Sigmoid colon (tissue), 7 donors: ENCODE data around the gene SIDT1. TPM values are rescaled to one million over a fixed set of nuclear protein-coding genes. Genes with fewer than 3 reads are reported as not detected.

Experiments used
- DNase-seq: peaks from one replicate; pipeline ENCODE4 v3.0.0-alpha.2; 2019
- H3K27ac ChIP-seq, 4 donors: fragments of 200-600 bp; sonication (generic); one replicate each; pipeline ENCODE4 v1.5.1; 2016 to 2019; ENCODE audit warnings: mild to moderate bottlenecking in 1 of 4
- H3K27me3 ChIP-seq, 3 donors: fragments of 200-600 bp; sonication (generic); one replicate each; pipeline ENCODE4 v1.5.1; 2019; ENCODE audit warnings: mild to moderate bottlenecking in 1 of 3
- H3K36me3 ChIP-seq, 4 donors: fragments of 200-600 bp; sonication (generic); one replicate each; pipeline ENCODE4 v1.5.1; 2016 to 2019
- H3K4me1 ChIP-seq, 4 donors: fragments of 200-600 bp; sonication (generic); one replicate each; pipeline ENCODE4 v1.5.1; 2017 to 2019
- H3K4me3 ChIP-seq, 4 donors: fragments of 200-600 bp; sonication (generic); one replicate each; pipeline ENCODE4 v1.5.1; 2017 to 2019; ENCODE audit warnings: mild to moderate bottlenecking in 2 of 4, moderate library complexity in 1 of 4
- H3K9me3 ChIP-seq, 4 donors: fragments of 200-600 bp in 3 of 4; sonication (generic) in 3 of 4; one replicate each; pipeline versions ENCODE4 v1.5.1 to v1.6.1; 2013 to 2019
- EP300 ChIP-seq, 4 donors: sonication (generic); formaldehyde crosslinking; IDR thresholded peaks; one replicate each; pipeline ENCODE4 v1.6.1; 2017; ENCODE audit warnings: antibody characterized with exemption in 4 of 4
- POLR2A ChIP-seq, 2 donors: fragments of 450-650 bp; IDR thresholded peaks; one replicate each; pipeline ENCODE4 v1.6.1; 2016; ENCODE audit warnings: antibody characterized with exemption in 2 of 2, mild to moderate bottlenecking in 2 of 2, moderate library complexity in 2 of 2
- POLR2AphosphoS5 ChIP-seq, 4 donors: sonication (generic); formaldehyde crosslinking; IDR thresholded peaks; one replicate each; pipeline ENCODE4 v1.6.1; 2017; ENCODE audit warnings: antibody characterized with exemption in 4 of 4
- whole genome bisulfite sequencing, 2 donors: extraction: QIAGEN DNeasy Blood & Tissue Kit; methylation state at CpG; one replicate each; pipeline ENCODE4 v1.1.7; 2013; 5-methylcytosine and 5-hydroxymethylcytosine counted together
- intact Hi-C: fragments of 100-400 bp; cut with DNase I; formaldehyde crosslinking; loops from one replicate; pipeline ENCODE4 v1.15.1; 2023
- polyA plus RNA-seq, 3 donors: library from polyadenylated mRNA; stranded (reverse); fragments of 200-250 nt; gene quantifications; one replicate each; pipeline ENCODE4 v1.2.3, GENCODE V29; 2013
- total RNA-seq, 4 donors: library from RNA; depleted of rRNA; stranded (reverse); fragments of >200 nt; gene quantifications; one replicate each; pipeline ENCODE4 v1.1.0, GENCODE V29; 2016
- TF ChIP-seq, protein P1 (sequence below), 4 experiments: fragments of 450-650 bp in 3 of 4; fragments of 200-600 bp in 1 of 4; IDR thresholded peaks; one replicate each; pipeline ENCODE4 v1.5.1; 2016 to 2019; ENCODE audit warnings: antibody characterized with exemption in 4 of 4, mild to moderate bottlenecking in 3 of 4, moderate library complexity in 2 of 4
- donor health status: healthy with polysubstance abuse.
- donor health status: Bipolar disorder and iron deficiency.
- donor health status: healthy.

The SIDT1 gene
- total and polyA plus RNA-seq, 7 donors = 0.49 to 16.7 (median 1.4) TPM

DNA sequence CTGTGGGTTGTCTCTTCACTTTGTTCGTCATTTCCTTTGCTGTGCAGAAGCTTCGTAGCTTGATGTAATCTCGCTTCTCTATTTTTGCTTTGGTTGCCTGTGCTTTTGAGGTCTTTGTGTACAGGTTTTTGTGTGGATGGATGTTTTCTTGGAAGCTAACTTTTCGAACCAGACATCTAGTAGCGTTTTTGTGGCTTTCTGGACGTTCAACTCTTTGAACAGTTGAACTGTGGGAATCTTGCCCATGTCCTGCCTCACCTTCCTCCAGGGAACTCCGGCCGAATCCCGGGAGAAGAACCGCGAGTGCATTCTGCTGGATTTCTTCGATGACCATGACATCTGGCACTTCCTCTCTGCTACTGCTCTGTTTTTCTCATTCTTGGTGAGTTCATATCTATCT lies 93.5 kb downstream of the SIDT1 start:
- peak overlapping the region in 1 of 4 donors; percentile 13 for H3K4me3 ChIP-seq
- peaks cover 0 to 41% (median 24%) of the 10 kb centered on the region in 4 donors for H3K4me1 ChIP-seq
- no peak for DNase-seq
- no peaks in the 10 kb centered on the region for H3K9me3 ChIP-seq
- H3K27ac ChIP-seq = no peak overlapping the region
- intact Hi-C loops = loop anchor here (5.0 kb wide), 3 partner anchors 49 to 129 kb away; no protein-coding TSS in a partner anchor
- TF ChIP-seq POLR2AphosphoS5 (IDR thresholded peaks at IDR 0.05) (peak in 2 of 4 donors; percentile 10 to 42), POLR2A (IDR thresholded peaks at IDR 0.05) (no peak), EP300 (IDR thresholded peaks at IDR 0.05) (no peak)
- TF ChIP-seq, protein P1, sequence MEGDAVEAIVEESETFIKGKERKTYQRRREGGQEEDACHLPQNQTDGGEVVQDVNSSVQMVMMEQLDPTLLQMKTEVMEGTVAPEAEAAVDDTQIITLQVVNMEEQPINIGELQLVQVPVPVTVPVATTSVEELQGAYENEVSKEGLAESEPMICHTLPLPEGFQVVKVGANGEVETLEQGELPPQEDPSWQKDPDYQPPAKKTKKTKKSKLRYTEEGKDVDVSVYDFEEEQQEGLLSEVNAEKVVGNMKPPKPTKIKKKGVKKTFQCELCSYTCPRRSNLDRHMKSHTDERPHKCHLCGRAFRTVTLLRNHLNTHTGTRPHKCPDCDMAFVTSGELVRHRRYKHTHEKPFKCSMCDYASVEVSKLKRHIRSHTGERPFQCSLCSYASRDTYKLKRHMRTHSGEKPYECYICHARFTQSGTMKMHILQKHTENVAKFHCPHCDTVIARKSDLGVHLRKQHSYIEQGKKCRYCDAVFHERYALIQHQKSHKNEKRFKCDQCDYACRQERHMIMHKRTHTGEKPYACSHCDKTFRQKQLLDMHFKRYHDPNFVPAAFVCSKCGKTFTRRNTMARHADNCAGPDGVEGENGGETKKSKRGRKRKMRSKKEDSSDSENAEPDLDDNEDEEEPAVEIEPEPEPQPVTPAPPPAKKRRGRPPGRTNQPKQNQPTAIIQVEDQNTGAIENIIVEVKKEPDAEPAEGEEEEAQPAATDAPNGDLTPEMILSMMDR (IDR thresholded peaks at IDR 0.05) = no peak
- WGBS, 2 donors = 68 to 85% methylated on average over 12 of the region's 12 CpGs
- no peaks in the 10 kb centered on the region for H3K36me3 ChIP-seq
- H3K27me3 ChIP-seq = no peaks in the 10 kb centered on the region

DNA sequence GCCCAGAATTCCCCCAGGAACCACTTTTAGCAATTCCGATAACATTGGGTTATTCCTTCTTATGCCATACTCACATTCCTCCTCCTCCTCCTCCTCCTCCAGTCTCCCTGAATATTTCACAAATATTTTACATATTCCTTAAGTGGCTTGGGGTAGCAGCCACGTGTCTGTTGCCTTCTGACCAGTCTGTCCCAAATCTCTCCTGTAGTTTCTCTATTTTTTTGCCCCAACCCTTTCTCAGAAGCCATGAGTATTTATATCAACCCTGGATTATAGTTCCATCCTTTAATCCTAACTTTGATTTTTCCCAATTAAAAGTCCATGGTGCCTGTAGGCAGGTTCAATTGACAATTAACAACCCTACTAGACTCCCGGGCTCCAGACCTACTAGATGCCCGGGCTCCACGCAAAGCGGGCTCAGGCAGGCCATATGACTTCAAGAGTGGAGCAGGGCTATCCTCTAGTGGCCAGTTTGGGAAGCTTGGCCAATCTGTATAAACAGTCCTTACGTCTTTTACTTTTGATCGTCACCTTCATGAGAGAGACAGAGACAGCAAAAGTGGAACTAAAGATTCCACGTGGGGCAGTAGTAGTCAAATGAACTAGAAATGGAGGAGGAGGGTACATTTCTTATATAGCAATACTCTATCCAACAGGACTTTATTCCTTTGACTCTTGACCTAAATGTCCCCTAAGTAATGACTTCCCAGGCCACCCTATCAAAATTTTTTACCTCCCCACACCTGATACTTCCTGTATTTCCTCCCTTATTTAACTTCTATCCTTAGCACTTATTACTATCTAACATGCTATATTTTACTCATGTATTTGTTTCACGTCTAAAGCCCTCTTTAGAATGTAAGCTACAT lies 94.4 kb downstream of the SIDT1 start:
- peak overlapping the region in 1 of 4 donors; percentile 4 for H3K27ac ChIP-seq
- H3K4me3 ChIP-seq = peak overlapping the region in 2 of 4 donors; percentile 4 to 16
- H3K9me3 ChIP-seq = no peaks in the 10 kb centered on the region
- peaks cover 0 to 45% (median 24%) of the 10 kb centered on the region in 4 donors for H3K4me1 ChIP-seq
- 26 to 38% methylated on average over 10 of the region's 10 CpGs for WGBS, 2 donors
- no peaks in the 10 kb centered on the region for H3K27me3 ChIP-seq
- H3K36me3 ChIP-seq = no peaks in the 10 kb centered on the region
- peak; percentile 82 for DNase-seq
- intact Hi-C loops = loop anchor here (1.0 to 5.0 kb wide), 4 partner anchors 49 to 575 kb away; no protein-coding TSS in a partner anchor
- TF ChIP-seq, protein P1 (IDR thresholded peaks at IDR 0.05) = peak; percentile 84 to 90 (median 88)
- TF ChIP-seq POLR2A (IDR thresholded peaks at IDR 0.05) (no peak), EP300 (IDR thresholded peaks at IDR 0.05) (no peak), POLR2AphosphoS5 (IDR thresholded peaks at IDR 0.05) (no peak)

DNA sequence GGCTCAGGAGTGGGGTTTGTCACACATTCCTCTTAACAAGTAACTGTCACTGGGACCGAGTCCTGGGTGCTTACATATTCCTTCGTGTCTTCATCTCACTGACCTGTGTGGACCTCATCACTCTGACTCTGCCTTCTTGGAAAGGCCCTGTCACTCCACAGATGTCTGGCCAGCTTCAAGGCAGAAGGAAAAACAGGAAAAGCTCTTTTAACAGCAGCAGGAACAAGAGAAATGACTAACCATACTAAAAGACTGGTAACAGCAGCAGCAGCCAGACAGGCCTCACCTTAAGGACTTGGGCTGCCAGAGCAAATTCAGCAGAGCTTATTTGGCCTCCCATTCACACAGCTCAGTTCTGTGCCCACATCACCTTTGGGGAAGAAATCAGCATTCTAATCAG lies 96.0 kb downstream of the SIDT1 start:
- peak overlapping the region in 2 of 4 donors; percentile 1 to 63 for H3K27ac ChIP-seq
- no peak for TF ChIP-seq POLR2AphosphoS5 (IDR thresholded peaks at IDR 0.05)
- TF ChIP-seq POLR2A (IDR thresholded peaks at IDR 0.05) = no peak
- TF ChIP-seq, protein P1 (IDR thresholded peaks at IDR 0.05) = no peak
- no peak overlapping the region for H3K4me3 ChIP-seq
- no peaks in the 10 kb centered on the region for H3K9me3 ChIP-seq
- no peak for DNase-seq
- H3K36me3 ChIP-seq = no peaks in the 10 kb centered on the region
- peaks cover 0 to 45% (median 24%) of the 10 kb centered on the region in 4 donors for H3K4me1 ChIP-seq
- intact Hi-C loops = loop anchor here (5.0 kb wide), 3 partner anchors 51 to 131 kb away; no protein-coding TSS in a partner anchor
- no peaks in the 10 kb centered on the region for H3K27me3 ChIP-seq
- WGBS, 2 donors = 96 to 97% methylated on average over 2 of the region's 2 CpGs

DNA sequence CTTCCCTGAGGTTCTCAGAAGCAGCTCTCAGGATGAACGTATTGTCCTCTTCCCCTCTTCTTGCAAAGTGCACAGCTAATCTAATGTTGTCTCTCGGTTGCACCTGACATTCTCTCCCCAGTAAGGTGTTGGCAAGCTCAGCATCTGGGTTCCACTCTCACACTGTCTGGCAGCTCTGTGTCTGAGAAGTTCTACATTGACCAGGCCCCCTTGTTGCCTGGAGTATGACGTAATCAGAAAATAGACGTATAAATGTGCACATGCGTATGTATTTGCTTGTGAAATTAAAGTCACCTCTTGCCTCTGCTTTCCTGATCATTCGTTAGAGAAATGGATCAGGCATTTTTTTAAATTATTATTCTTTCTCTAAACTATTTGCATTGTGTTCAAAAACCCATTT lies 96.4 kb downstream of the SIDT1 start:
- intact Hi-C loops = loop anchor here (5.0 kb wide), 3 partner anchors 51 to 131 kb away; no protein-coding TSS in a partner anchor
- Histone ChIP-seq H3K9me3 (no peaks in the 10 kb centered on the region), H3K36me3 (no peaks in the 10 kb centered on the region), H3K4me1 (peaks cover 0 to 45% (median 24%) of the 10 kb centered on the region in 4 donors), H3K27ac (peak overlapping the region in 2 of 4 donors; percentile 1 to 63), H3K27me3 (no peaks in the 10 kb centered on the region), H3K4me3 (no peak overlapping the region)
- TF ChIP-seq, protein P1 (IDR thresholded peaks at IDR 0.05) = no peak
- peak in 2 of 4 donors; percentile 21 to 50 for TF ChIP-seq POLR2AphosphoS5 (IDR thresholded peaks at IDR 0.05)
- no peak for TF ChIP-seq POLR2A (IDR thresholded peaks at IDR 0.05)
- TF ChIP-seq EP300 (IDR thresholded peaks at IDR 0.05) = peak in 2 of 4 donors; percentile 17 to 35
- DNase-seq = no peak
- 91% methylated on average over 6 of the region's 6 CpGs for WGBS, 2 donors
